Muscle layer of colon (tissue), 2 donors: ENCODE results near the gene TMEM132C.

Source experiments
- H3K27ac ChIP-seq: one replicate; pipeline ENCODE4 v1.7.0; 2013; ENCODE audit warnings: low read depth, mild to moderate bottlenecking, low read length, moderate library complexity
- H3K27me3 ChIP-seq, 2 donors: one replicate each; pipeline ENCODE4 v1.7.0; 2013; ENCODE audit warnings: low read length in 2 of 2, mild to moderate bottlenecking in 2 of 2; ENCODE audit not compliant: insufficient read depth in 2 of 2, control insufficient read depth in 1 of 2
- H3K36me3 ChIP-seq: one replicate; pipeline ENCODE4 v1.7.0; 2013; ENCODE audit warnings: mild to moderate bottlenecking, low read length; ENCODE audit not compliant: insufficient read depth
- H3K4me1 ChIP-seq: one replicate; pipeline ENCODE4 v1.7.0; 2013; ENCODE audit warnings: mild to moderate bottlenecking, low read length; ENCODE audit not compliant: insufficient read depth
- H3K4me3 ChIP-seq, 2 donors: one replicate each; pipeline ENCODE4 v1.7.0; 2013; ENCODE audit warnings: low read length in 2 of 2, low read depth in 1 of 2, mild to moderate bottlenecking in 1 of 2, moderate library complexity in 1 of 2
- H3K9ac ChIP-seq: one replicate; pipeline ENCODE4 v1.7.0; 2013; ENCODE audit warnings: low read length
- H3K9me3 ChIP-seq: one replicate; pipeline ENCODE4 v1.7.0; 2013; ENCODE audit warnings: mild to moderate bottlenecking, low read length
- donor health status: abdominal sarcoma.
- donor health status: Adenocarcinoma of cecum.

TMEM132C gene

GRCh38 chr12:128727999-128728398, 461.0 kb downstream of the TMEM132C start:
- Histone ChIP-seq H3K36me3 (no peaks in the 10 kb centered on the region), H3K9me3 (peaks cover 4% of the 10 kb centered on the region), H3K4me3 (no peak overlapping the region), H3K4me1 (no peaks in the 10 kb centered on the region), H3K9ac (no peak overlapping the region), H3K27me3 (no peaks in the 10 kb centered on the region), H3K27ac (no peak overlapping the region)

- no peaks in the 10 kb centered on the region for H3K27me3 ChIP-seq
- peaks cover 4% of the 10 kb centered on the region for H3K4me1 ChIP-seq
- H3K9ac ChIP-seq, result no peak overlapping the region
- H3K27ac ChIP-seq, result no peak overlapping the region
- no peaks in the 10 kb centered on the region for H3K36me3 ChIP-seq
- no peak overlapping the region for H3K4me3 ChIP-seq
- peaks cover 4% of the 10 kb centered on the region for H3K9me3 ChIP-seq
Observed at GRCh38 chr12:128729628-128730121, 462.7 kb downstream of the TMEM132C start.

- no peaks in the 10 kb centered on the region for H3K9me3 ChIP-seq
- no peaks in the 10 kb centered on the region for H3K27me3 ChIP-seq
- H3K4me1 ChIP-seq, result peaks cover 6% of the 10 kb centered on the region
- H3K4me3 ChIP-seq, result no peak overlapping the region
- H3K27ac ChIP-seq, result no peak overlapping the region
- H3K36me3 ChIP-seq, result no peaks in the 10 kb centered on the region
- no peak overlapping the region for H3K9ac ChIP-seq
Observed at GRCh38 chr12:128734371-128734770, 467.4 kb downstream of the TMEM132C start.

GRCh38 chr12:128737292-128737966, 470.5 kb downstream of the TMEM132C start:
- Histone ChIP-seq H3K9ac (no peak overlapping the region), H3K27ac (no peak overlapping the region), H3K9me3 (no peaks in the 10 kb centered on the region), H3K4me1 (peaks cover 6% of the 10 kb centered on the region), H3K4me3 (no peak overlapping the region), H3K27me3 (no peaks in the 10 kb centered on the region), H3K36me3 (no peaks in the 10 kb centered on the region)

GRCh38 chr12:128743916-128744315, 476.9 kb downstream of the TMEM132C start:
- H3K9ac ChIP-seq, result no peak overlapping the region
- H3K4me3 ChIP-seq, result no peak overlapping the region
- no peaks in the 10 kb centered on the region for H3K4me1 ChIP-seq
- no peaks in the 10 kb centered on the region for H3K9me3 ChIP-seq
- H3K36me3 ChIP-seq, result no peaks in the 10 kb centered on the region
- no peak overlapping the region for H3K27ac ChIP-seq
- H3K27me3 ChIP-seq, result no peaks in the 10 kb centered on the region

- no peaks in the 10 kb centered on the region for H3K4me1 ChIP-seq
- H3K27me3 ChIP-seq, result no peaks in the 10 kb centered on the region
- H3K27ac ChIP-seq, result no peak overlapping the region
- H3K36me3 ChIP-seq, result no peaks in the 10 kb centered on the region
- H3K9ac ChIP-seq, result no peak overlapping the region
- no peak overlapping the region for H3K4me3 ChIP-seq
- no peaks in the 10 kb centered on the region for H3K9me3 ChIP-seq
Observed at GRCh38 chr12:128745772-128746689, 479.1 kb downstream of the TMEM132C start.

GRCh38 chr12:128747441-128747840, 480.5 kb downstream of the TMEM132C start:
- Histone ChIP-seq H3K27me3 (no peaks in the 10 kb centered on the region), H3K9ac (no peak overlapping the region), H3K36me3 (no peaks in the 10 kb centered on the region), H3K4me1 (no peaks in the 10 kb centered on the region), H3K9me3 (no peaks in the 10 kb centered on the region), H3K27ac (no peak overlapping the region), H3K4me3 (no peak overlapping the region)

GRCh38 chr12:128752386-128752785, 485.4 kb downstream of the TMEM132C start:
- no peaks in the 10 kb centered on the region for H3K9me3 ChIP-seq
- H3K27me3 ChIP-seq, result no peaks in the 10 kb centered on the region
- H3K4me1 ChIP-seq, result no peaks in the 10 kb centered on the region
- H3K9ac ChIP-seq, result no peak overlapping the region
- no peaks in the 10 kb centered on the region for H3K36me3 ChIP-seq
- H3K4me3 ChIP-seq, result no peak overlapping the region
- no peak overlapping the region for H3K27ac ChIP-seq

GRCh38 chr12:128753438-128753837, 486.5 kb downstream of the TMEM132C start:
- no peaks in the 10 kb centered on the region for H3K4me1 ChIP-seq
- no peak overlapping the region for H3K27ac ChIP-seq
- no peak overlapping the region for H3K4me3 ChIP-seq
- no peak overlapping the region for H3K9ac ChIP-seq
- H3K9me3 ChIP-seq, result no peaks in the 10 kb centered on the region
- no peaks in the 10 kb centered on the region for H3K36me3 ChIP-seq
- H3K27me3 ChIP-seq, result no peaks in the 10 kb centered on the region

GRCh38 chr12:128754275-128754674, 487.3 kb downstream of the TMEM132C start:
- H3K9ac ChIP-seq, result no peak overlapping the region
- no peak overlapping the region for H3K4me3 ChIP-seq
- no peak overlapping the region for H3K27ac ChIP-seq
- no peaks in the 10 kb centered on the region for H3K9me3 ChIP-seq
- no peaks in the 10 kb centered on the region for H3K27me3 ChIP-seq
- no peaks in the 10 kb centered on the region for H3K36me3 ChIP-seq
- H3K4me1 ChIP-seq, result no peaks in the 10 kb centered on the region

- H3K27me3 ChIP-seq, result no peaks in the 10 kb centered on the region
- no peaks in the 10 kb centered on the region for H3K4me1 ChIP-seq
- H3K4me3 ChIP-seq, result no peak overlapping the region
- no peak overlapping the region for H3K9ac ChIP-seq
- no peaks in the 10 kb centered on the region for H3K36me3 ChIP-seq
- H3K9me3 ChIP-seq, result no peaks in the 10 kb centered on the region
- no peak overlapping the region for H3K27ac ChIP-seq
Observed at GRCh38 chr12:128755566-128755965, 488.6 kb downstream of the TMEM132C start.
